ENCODE measurements around the gene RIT1.

The RIT1 gene

DNA sequence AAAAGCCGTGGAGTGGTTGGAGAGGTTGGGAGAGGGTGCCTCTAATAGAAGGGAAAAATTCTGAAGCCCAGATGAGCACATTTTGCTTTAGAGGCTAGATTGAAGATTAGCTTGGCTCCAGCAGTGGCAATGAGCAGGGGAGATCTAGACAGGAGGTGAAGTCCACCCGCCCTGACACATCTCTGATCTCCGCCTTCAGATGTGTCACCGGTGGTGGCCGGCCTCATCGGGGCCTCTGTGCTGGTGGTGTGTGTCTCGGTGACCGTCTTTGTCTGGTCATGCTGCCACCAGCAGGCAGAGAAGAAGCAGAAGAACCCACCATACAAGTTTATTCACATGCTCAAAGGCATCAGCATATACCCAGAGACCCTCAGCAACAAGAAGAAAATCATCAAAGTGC is 43.4 kb downstream of the RIT1 start:
- TF ChIP-seq, protein P1, sequence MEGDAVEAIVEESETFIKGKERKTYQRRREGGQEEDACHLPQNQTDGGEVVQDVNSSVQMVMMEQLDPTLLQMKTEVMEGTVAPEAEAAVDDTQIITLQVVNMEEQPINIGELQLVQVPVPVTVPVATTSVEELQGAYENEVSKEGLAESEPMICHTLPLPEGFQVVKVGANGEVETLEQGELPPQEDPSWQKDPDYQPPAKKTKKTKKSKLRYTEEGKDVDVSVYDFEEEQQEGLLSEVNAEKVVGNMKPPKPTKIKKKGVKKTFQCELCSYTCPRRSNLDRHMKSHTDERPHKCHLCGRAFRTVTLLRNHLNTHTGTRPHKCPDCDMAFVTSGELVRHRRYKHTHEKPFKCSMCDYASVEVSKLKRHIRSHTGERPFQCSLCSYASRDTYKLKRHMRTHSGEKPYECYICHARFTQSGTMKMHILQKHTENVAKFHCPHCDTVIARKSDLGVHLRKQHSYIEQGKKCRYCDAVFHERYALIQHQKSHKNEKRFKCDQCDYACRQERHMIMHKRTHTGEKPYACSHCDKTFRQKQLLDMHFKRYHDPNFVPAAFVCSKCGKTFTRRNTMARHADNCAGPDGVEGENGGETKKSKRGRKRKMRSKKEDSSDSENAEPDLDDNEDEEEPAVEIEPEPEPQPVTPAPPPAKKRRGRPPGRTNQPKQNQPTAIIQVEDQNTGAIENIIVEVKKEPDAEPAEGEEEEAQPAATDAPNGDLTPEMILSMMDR (IDR thresholded peaks at IDR 0.05): no peak

DNA sequence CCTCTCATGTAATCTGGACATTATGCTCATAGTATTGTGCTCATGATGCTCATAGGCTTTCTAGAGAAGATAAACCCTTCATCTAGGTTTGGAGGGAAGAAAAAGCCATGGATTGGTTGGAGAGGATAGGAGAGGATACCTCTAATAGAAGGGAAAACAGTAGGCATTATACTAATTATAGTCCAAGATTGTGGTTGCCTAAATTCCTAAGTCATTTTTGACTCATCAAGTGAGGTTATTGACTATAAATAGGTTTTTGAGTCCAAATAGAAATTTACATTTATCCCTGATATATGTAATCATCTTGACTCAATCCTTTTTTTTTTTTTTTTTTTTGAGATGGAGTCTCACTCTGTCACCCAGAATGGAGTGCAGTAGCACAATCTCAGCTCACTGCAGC is 46.8 kb downstream of the RIT1 start:
- TF ChIP-seq, protein P1 (IDR thresholded peaks at IDR 0.05): no peak

DNA sequence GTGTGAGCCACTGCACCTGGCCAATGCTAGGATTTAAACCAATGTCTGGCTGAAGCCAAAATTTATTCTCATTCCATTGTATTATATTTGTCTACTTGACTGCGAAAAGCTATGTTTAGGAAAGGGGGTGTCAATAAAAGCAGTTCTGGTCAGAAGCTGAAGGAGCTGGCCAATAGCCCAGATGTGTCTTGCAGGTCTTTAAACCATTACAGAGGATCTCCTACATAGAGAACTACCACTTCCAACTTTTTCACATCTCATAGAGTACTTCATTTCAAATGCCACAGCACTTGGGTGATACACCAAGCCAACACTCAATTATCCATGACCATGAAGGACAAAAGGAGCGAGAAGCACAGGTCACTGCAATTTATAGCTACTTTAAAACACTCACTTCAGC is 49.3 kb downstream of the RIT1 start:
- TF ChIP-seq, protein P1 (IDR thresholded peaks at IDR 0.05): no peak

DNA sequence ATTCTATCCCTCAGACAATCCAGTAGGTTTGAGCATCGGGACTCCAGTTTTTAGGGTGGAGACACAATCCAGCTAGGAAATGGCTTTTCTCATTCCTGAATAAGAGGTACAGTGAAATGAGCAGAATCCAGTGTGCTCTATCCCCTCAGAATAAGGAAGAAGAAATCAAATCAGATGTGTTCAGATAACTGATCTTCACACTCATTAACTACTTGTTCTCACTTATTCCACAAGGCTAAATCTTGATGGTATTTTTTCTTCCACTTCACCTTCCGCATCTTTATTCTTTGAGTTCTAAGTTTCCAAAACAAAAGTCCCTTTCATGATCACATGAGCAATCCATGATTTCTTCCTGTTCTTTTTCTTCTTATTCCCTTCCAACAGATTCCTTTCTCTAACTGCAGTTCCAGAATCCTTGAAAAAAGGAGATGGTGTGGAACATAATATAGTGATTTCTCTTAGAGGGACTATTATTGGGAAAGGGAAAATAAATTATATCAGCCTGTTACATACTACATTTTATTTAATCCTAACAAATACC is 50.1 kb downstream of the RIT1 start:
- TF ChIP-seq, protein P1 (IDR thresholded peaks at IDR 0.05): no peak

DNA sequence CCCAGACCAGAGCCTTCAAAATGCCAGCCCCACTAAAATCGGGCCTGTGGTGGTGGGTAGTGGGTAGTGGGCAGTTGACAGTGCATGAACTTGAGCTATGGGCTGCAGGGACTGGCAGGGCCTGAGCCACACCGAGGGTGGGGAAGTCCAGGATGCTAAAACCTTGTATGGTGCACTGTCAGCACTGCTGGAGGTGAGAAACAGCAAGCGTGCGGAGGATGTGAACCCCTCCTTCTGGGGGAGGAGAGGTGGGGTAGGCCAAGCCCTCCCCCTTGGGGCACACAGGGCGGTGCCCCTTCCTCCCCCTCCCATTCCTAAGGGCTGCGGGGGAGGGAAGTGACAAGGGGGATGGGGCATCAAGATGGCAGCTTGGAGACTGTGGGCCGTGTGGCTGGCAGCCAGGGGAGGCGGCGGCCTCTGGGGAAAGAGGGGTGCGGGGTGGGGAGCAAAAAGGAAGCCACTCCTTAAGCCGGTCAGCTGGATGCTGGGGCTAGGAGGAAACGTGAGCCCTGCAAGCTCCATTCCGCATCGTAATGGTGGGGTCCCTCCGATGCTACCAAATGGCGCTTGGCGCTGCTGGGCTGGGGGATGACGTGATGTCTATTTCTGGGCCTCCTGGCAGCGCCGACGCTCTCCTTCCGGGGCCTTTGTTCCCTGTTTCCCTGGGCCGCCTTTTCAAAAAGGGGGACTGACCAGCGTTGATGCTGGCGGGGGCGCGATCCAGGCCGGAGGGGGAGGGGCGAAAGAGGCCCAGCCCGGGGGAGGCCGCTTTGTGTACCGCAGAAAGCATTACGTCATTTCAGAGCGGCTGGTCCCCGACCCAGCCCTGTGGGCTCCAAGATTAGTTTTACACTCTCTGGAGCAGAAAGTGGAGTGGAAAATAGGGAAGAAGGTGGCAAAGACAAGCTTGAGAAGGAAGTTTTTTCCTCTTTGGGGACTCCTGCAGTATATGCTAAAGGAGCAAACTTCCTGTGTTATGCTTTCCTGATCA is 51.0 kb downstream of the RIT1 start:
- TF ChIP-seq, protein P1 (IDR thresholded peaks at IDR 0.05): no peak

DNA sequence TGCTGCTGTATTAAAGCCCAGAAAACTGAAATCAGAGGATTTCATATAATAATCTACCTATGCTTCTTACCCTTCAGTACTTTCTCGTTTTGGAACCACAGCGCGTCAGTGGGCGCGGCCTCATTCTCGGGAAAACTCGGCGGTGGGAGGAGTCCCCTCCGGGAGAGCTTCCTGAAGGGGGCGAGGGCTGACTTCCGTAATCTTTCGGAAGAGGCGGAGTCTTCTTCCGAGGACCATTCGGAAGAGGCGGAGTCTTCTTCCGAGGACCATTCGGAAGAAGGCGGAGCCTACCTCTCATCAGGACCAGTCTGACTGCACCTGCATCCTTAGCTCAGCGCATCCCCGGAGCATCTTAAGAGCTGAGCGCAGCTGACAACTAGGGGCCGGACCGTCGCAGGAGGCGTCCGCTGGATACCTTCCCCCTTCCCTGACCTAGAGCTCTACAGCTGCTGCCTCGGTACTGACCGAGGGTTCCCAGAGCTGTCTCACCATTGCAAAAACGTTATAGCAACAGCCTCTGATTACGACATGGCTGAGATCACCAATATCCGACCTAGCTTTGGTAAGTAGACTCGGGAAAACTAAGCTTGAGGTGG is 51.8 kb downstream of the RIT1 start, which contains the start of gene SYT11:
Gene SYT11 (plus strand): TSS at position 334 of the 596 bp plus-strand sequence. CDS start 195 bp downstream, at position 529.
- TF ChIP-seq, protein P1 (IDR thresholded peaks at IDR 0.05): no peak

DNA sequence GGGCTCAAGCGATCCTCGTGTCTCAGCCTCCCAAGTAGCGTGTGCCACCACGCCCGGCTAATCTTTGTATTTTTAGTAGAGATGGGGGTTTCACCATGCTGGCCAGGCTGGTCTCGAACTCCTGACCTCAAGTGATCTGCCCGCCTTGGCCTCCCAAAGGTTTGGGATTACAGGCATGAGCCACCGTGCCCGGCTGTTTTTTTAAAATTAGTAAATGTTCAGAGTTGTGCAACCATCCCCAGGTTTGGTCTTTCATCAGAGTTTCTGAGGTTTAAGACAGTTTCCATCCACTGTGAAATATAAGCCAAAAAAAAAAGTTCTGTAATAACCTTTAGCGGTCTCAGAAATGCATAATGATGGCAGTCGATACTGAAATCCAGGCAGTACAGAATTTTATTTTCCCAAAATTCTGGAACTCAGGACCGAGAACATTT is 52.3 kb downstream of the RIT1 start:
- TF ChIP-seq, protein P1 (IDR thresholded peaks at IDR 0.05): no peak

All from LNCAP (cell line).